ENCODE measurements around the gene USP46. TPM values are rescaled to one million over a fixed set of nuclear protein-coding genes. Genes with fewer than 3 reads are reported as not detected.
A peak's percentile ranks its signal among the peaks of the same experiment; 100 is the strongest.

The USP46 gene
- total RNA-seq, 1 experiment from 2014 or later: 48.1 TPM

- TF ChIP-seq ARID4B (CRISPR knock-in tag; IDR thresholded peaks at IDR 0.05; ENCODE audit: borderline replicate concordance): no peak
- no peak for TF ChIP-seq PREB (CRISPR knock-in tag; IDR thresholded peaks at IDR 0.05; ENCODE audit: borderline replicate concordance)
Observed at GRCh38 chr4:52661966-52662690, 3.0 kb upstream of the USP46 start (continued).

GRCh38 chr4:52660643-52661042 is 1.5 kb upstream of the USP46 start:
- ChIA-PET CTCF (no interaction called here), POLR2A (no interaction called here)
- peaks cover 40% of the 10 kb centered on the region for H3K36me3 Mint-ChIP-seq
- TF ChIP-seq TEAD4 (CRISPR knock-in tag; IDR thresholded peaks at IDR 0.05) (no peak), NR2C2 (CRISPR knock-in tag; IDR thresholded peaks at IDR 0.05) (no peak), ZBTB43 (CRISPR knock-in tag; IDR thresholded peaks at IDR 0.05) (no peak), PRRX2 (CRISPR knock-in tag; IDR thresholded peaks at IDR 0.05) (no peak)
- H3K9me3 Mint-ChIP-seq: peaks cover 31% of the 10 kb centered on the region
- ATAC-seq (no peak), DNase-seq (ENCODE audit: low spot score) (no peak)
- no peak overlapping the region for H3K27ac Mint-ChIP-seq
- H3K4me1 Mint-ChIP-seq: peaks cover 42% of the 10 kb centered on the region
- H3K4me3 Mint-ChIP-seq: peak overlapping the region; percentile 78
- peaks cover 10% of the 10 kb centered on the region for H3K27me3 Mint-ChIP-seq (ENCODE audit: low read depth)

GRCh38 chr4:52659722-52660261 is 691 bp upstream of the USP46 start:
- peaks cover 48% of the 10 kb centered on the region for H3K4me1 Mint-ChIP-seq

More at GRCh38 chr4:52659722-52660261, 691 bp upstream of the USP46 start:
- peak overlapping the region; percentile 78 for H3K4me3 Mint-ChIP-seq
- CTCF ChIA-PET: no interaction called here
- peaks cover 10% of the 10 kb centered on the region for H3K27me3 Mint-ChIP-seq (ENCODE audit: low read depth)
- peak; percentile 40 for DNase-seq (ENCODE audit: low spot score)
- peaks cover 28% of the 10 kb centered on the region for H3K9me3 Mint-ChIP-seq
- TF ChIP-seq HMGXB4 (CRISPR knock-in tag; IDR thresholded peaks at IDR 0.05) (0 out of 2 replicates have a peak, but pooled peaks have one; percentile 16), CREM (CRISPR knock-in tag; IDR thresholded peaks at IDR 0.05) (0 out of 2 replicates have a peak, but pooled peaks have one; percentile 26), ZNF425 (CRISPR knock-in tag; conservative IDR thresholded peaks at IDR 0.05) (no peak), E2F1 (CRISPR knock-in tag; IDR thresholded peaks at IDR 0.05) (no peak), SP1 (CRISPR knock-in tag; conservative IDR thresholded peaks at IDR 0.05) (0 out of 2 replicates have a peak, but pooled peaks have one; percentile 30)
- H3K36me3 Mint-ChIP-seq: peaks cover 42% of the 10 kb centered on the region
- no peak overlapping the region for H3K27ac Mint-ChIP-seq
- ATAC-seq: peak; percentile 1; the same call in 1 of the 2 replicates
- POLR2A ChIA-PET: interaction anchor here (3.1 kb wide), 1 partner anchor 53 kb away, joined by 32 read pairs; no protein-coding TSS in a partner anchor
